NCI-H2171 treated with DMSO at 0.1 percent for 48 hours (cell line): Measurements from ENCODE around the gene PPP4R1.
"Not testable (repeated sequence)": the region's sequence is repeated elsewhere in the genome, so short reads cannot be mapped to it uniquely, and the experiment has no call there.

Experiments used
- DNase-seq: peaks from one replicate; lab custom pipeline; 2025; lab: John Stamatoyannopoulos, UW

PPP4R1 gene

GRCh38 chr18:9628984-9629383 lies 14.6 kb upstream of the PPP4R1 start:
- no peak for DNase-seq

- DNase-seq = no peak
These were observed 13.3 kb upstream of the PPP4R1 start for GRCh38 chr18:9627642-9628041.

GRCh38 chr18:9619990-9620389 lies 5.6 kb upstream of the PPP4R1 start:
- no peak for DNase-seq

- DNase-seq = no peak
These were observed 5.2 kb upstream of the PPP4R1 start for GRCh38 chr18:9619545-9619944.

- no peak for DNase-seq
These were observed 4.7 kb upstream of the PPP4R1 start for GRCh38 chr18:9619056-9619455.

- no peak for DNase-seq
These were observed 2.7 kb upstream of the PPP4R1 start for GRCh38 chr18:9617006-9617542.

GRCh38 chr18:9616049-9616448 lies 1.7 kb upstream of the PPP4R1 start:
- DNase-seq = no peak

- DNase-seq = no peak
These were observed 980 bp upstream of the PPP4R1 start for GRCh38 chr18:9615280-9615797.

GRCh38 chr18:9613550-9614400 lies 584 bp downstream of the PPP4R1 start:
- peak; percentile 52 for DNase-seq

GRCh38 chr18:9612977-9613376 lies 1.4 kb downstream of the PPP4R1 start:
- no peak for DNase-seq

GRCh38 chr18:9612215-9612830 lies 2.0 kb downstream of the PPP4R1 start:
- DNase-seq = peak; percentile 79

GRCh38 chr18:9609190-9609589 lies 5.2 kb downstream of the PPP4R1 start:
- no peak for DNase-seq

- DNase-seq = no peak
These were observed 5.6 kb downstream of the PPP4R1 start for GRCh38 chr18:9608728-9609127.

- no peak for DNase-seq
These were observed 6.1 kb downstream of the PPP4R1 start for GRCh38 chr18:9608298-9608697.

GRCh38 chr18:9607111-9607510 lies 7.2 kb downstream of the PPP4R1 start:
- DNase-seq = not testable (repeated sequence)

- no peak for DNase-seq
These were observed 8.3 kb downstream of the PPP4R1 start for GRCh38 chr18:9606039-9606438.

- no peak for DNase-seq
These were observed 10.0 kb downstream of the PPP4R1 start for GRCh38 chr18:9604348-9604747.

GRCh38 chr18:9599328-9599727 lies 15.0 kb downstream of the PPP4R1 start:
- DNase-seq = no peak

- DNase-seq = no peak
These were observed 16.8 kb downstream of the PPP4R1 start for GRCh38 chr18:9597609-9598008.

- no peak for DNase-seq
These were observed 17.4 kb downstream of the PPP4R1 start for GRCh38 chr18:9596843-9597526.

GRCh38 chr18:9596226-9596625 lies 18.1 kb downstream of the PPP4R1 start:
- DNase-seq = no peak

- no peak for DNase-seq
These were observed 19.3 kb downstream of the PPP4R1 start for GRCh38 chr18:9594823-9595596.
